ENCODE data around the gene TYW3.

DNA sequence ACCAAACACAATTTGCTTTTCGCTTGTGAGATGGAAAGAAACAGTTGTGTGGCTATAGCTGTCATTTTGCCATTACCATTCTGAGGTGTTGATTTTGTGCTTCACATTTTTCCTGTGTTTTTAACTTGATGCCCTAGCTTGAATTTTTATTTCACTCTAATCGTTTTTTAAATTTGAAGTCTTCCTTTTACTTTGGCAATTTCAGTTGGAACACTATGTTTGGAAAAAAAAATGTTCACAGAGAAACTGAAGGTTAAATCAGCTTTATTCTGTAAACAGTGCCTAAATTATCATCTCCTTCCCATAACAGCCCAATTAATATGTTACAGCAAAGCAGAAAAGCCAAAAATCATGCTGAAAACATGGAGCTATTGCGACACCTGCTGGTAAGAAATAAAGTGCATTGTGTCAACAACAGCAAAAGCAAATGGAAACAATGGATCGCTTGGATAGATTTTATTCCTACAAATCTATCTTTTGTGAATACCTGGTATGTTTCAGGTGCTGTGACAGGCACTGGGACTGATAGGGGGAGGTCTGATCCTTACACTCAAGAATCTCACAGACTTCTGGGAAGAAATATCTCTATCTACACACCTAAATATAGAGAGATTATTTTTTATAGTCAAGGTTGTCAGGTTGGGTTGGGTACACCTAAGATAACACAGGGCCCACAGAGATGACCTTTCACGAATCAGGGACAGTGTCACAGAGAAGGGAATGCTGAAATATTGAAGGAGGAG, 43.2 kb upstream of the TYW3 start:
- TF ChIP-seq ARNTL (CRISPR knock-in tag; IDR thresholded peaks at IDR 0.05; ENCODE audit: borderline replicate concordance, low read depth) (no peak), ZC3H10 (CRISPR knock-in tag; IDR thresholded peaks at IDR 0.05) (no peak), ZNF565 (CRISPR knock-in tag; conservative IDR thresholded peaks at IDR 0.05; ENCODE audit: low read depth) (no peak), BACH2 (CRISPR knock-in tag; IDR thresholded peaks at IDR 0.05; ENCODE audit: borderline replicate concordance) (no peak), ZNF70 (CRISPR knock-in tag; IDR thresholded peaks at IDR 0.05) (no peak), ZFP3 (CRISPR knock-in tag; IDR thresholded peaks at IDR 0.05) (no peak), OSR1 (CRISPR knock-in tag; IDR thresholded peaks at IDR 0.05) (no peak), ZFP30 (CRISPR knock-in tag; IDR thresholded peaks at IDR 0.05) (no peak), SNAI2 (CRISPR knock-in tag; IDR thresholded peaks at IDR 0.05) (no peak), PPARA (CRISPR knock-in tag; IDR thresholded peaks at IDR 0.05; ENCODE audit: borderline replicate concordance) (no peak), RARB (CRISPR knock-in tag; IDR thresholded peaks at IDR 0.05) (no peak)
- TF ChIP-seq, protein P1, sequence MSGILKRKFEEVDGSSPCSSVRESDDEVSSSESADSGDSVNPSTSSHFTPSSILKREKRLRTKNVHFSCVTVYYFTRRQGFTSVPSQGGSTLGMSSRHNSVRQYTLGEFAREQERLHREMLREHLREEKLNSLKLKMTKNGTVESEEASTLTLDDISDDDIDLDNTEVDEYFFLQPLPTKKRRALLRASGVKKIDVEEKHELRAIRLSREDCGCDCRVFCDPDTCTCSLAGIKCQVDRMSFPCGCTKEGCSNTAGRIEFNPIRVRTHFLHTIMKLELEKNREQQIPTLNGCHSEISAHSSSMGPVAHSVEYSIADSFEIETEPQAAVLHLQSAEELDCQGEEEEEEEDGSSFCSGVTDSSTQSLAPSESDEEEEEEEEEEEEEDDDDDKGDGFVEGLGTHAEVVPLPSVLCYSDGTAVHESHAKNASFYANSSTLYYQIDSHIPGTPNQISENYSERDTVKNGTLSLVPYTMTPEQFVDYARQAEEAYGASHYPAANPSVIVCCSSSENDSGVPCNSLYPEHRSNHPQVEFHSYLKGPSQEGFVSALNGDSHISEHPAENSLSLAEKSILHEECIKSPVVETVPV (CRISPR knock-in tag; IDR thresholded peaks at IDR 0.05) = no peak

Data from SK-N-SH treated with all-trans-retinoic acid at 6 μM for 48 hours (cell line).